Panc1 (cell line): Measurements from ENCODE around the gene HK3. TPM values are rescaled to one million over a fixed set of nuclear protein-coding genes. Genes with fewer than 3 reads are reported as not detected.

Experiments used
- ATAC-seq: fragments of 200-7000 bp; cut with Tn5 transposase; 2 replicates; pipeline ENCODE4 v1.9.1; 2020; ENCODE audit warnings: mild to moderate bottlenecking, moderate library complexity
- BruUV-seq: library from RNA; stranded (reverse); fragments of 400-500 nt; replicated peaks from 2 replicates; lab custom pipeline; 2021; lab: Mats Ljungman, UMichigan
- CTCF ChIA-PET: fragments of 300-600 bp; sonication (Branson Sonifier 250); formaldehyde crosslinking; loops from one replicate; lab custom pipeline; 2022; ENCODE audit warnings: antibody characterized with exemption; lab: Charles Lee
- POLR2A ChIA-PET: fragments of 300-600 bp; sonication (Branson Sonifier 250); formaldehyde crosslinking; loops from one replicate; lab custom pipeline; 2022; ENCODE audit warnings: antibody characterized with exemption; lab: Charles Lee
- DNase-seq: peaks from one replicate; pipeline ENCODE4 v3.0.0-alpha.2; 2010; ENCODE audit warnings: low read depth, low spot score
- H3K27ac ChIP-seq: 2 replicates; pipeline ENCODE4 v1.5.1; 2011; ENCODE audit warnings: mild to moderate bottlenecking, low read length, inconsistent platforms
- H3K27me3 ChIP-seq: fragments of 200-500 bp; sonication (Bioruptor generic); 2 replicates; pipeline ENCODE4 v1.6.0; 2014; ENCODE audit warnings: low read length, inconsistent platforms; ENCODE audit not compliant: control insufficient read depth, insufficient read depth
- H3K36me3 ChIP-seq: fragments of 200-500 bp; sonication (Bioruptor generic); 2 replicates; pipeline ENCODE4 v1.5.1; 2014; ENCODE audit warnings: inconsistent platforms, mild to moderate bottlenecking, low read length, moderate library complexity; ENCODE audit not compliant: control insufficient read depth, insufficient read depth
- H3K4me1 ChIP-seq: 2 replicates; pipeline ENCODE4 v1.5.1; 2011; ENCODE audit warnings: inconsistent platforms, mild to moderate bottlenecking, low read length, moderate library complexity; ENCODE audit not compliant: control insufficient read depth, insufficient read depth
- H3K4me3 ChIP-seq, 2 experiments: 2 replicates each; pipeline ENCODE4 v1.5.1; 2011 to 2012; ENCODE audit warnings: low read depth in 2 of 2, low read length in 2 of 2, mild to moderate bottlenecking in 2 of 2, inconsistent platforms in 1 of 2, moderate library complexity in 1 of 2
- H3K9me3 ChIP-seq: fragments of 200-500 bp; sonication (Bioruptor generic); 2 replicates; pipeline ENCODE4 v1.5.1; 2014; ENCODE audit warnings: low read depth, mild to moderate bottlenecking, inconsistent platforms, low read length, moderate library complexity; ENCODE audit not compliant: control insufficient read depth, insufficient read depth
- CTCF ChIP-seq: fragments of 450-650 bp; IDR thresholded peaks from 2 replicates; pipeline ENCODE4 v1.5.1; 2017; ENCODE audit warnings: mild to moderate bottlenecking
- POLR2AphosphoS5 ChIP-seq: IDR thresholded peaks from 2 replicates; pipeline ENCODE4 v1.6.1; 2012; ENCODE audit warnings: mild to moderate bottlenecking, low read depth, low read length, moderate library complexity
- REST ChIP-seq, 2 experiments: IDR thresholded peaks; 2 replicates each; pipeline ENCODE4 v1.6.1; 2011 to 2012; ENCODE audit warnings: low read depth in 2 of 2, control low read depth in 1 of 2, low read length in 1 of 2, mild to moderate bottlenecking in 1 of 2, moderate library complexity in 1 of 2; ENCODE audit not compliant: insufficient read depth in 1 of 2
- SIN3A ChIP-seq: IDR thresholded peaks from 2 replicates; pipeline ENCODE4 v1.6.1; 2012; ENCODE audit warnings: low read depth, mild to moderate bottlenecking, low read length, moderate library complexity, borderline replicate concordance; ENCODE audit not compliant: insufficient read depth
- TCF7L2 ChIP-seq: IDR thresholded peaks from 2 replicates; pipeline ENCODE4 v1.6.1; 2011; ENCODE audit warnings: mild to moderate bottlenecking, low read depth, low read length, inconsistent platforms
- in situ Hi-C: cut with HindIII; loops from 2 replicates; pipeline ENCODE4 v1.10.0; 2016; ENCODE audit warnings: low sequenced_read_pairs, low pct_unique_long_range_greater_than_20kb
- intact Hi-C: fragments of 100-400 bp; cut with micrococcal nuclease; formaldehyde crosslinking; loops from one replicate; pipeline ENCODE4 v1.10.0; 2022; ENCODE audit not compliant: unreplicated experiment
- total RNA-seq: library from RNA; stranded (reverse); gene quantifications from one replicate; pipeline ENCODE4 v1.2.1, GENCODE V29; 2021; ENCODE audit not compliant: unreplicated experiment

HK3 gene
- total RNA-seq, 1 experiment from 2014 or later, result not detected

GRCh38 chr5:176862330-176862995, 36.7 kb downstream of the HK3 start:
- H3K4me3 ChIP-seq, result no peak overlapping the region
- H3K4me1 ChIP-seq, result peaks cover 3% of the 10 kb centered on the region; the same call in 1 of the 2 replicates
- POLR2A ChIA-PET, result no interaction called here
- DNase-seq (no peak), ATAC-seq (no peak)
- H3K9me3 ChIP-seq, result no peaks in the 10 kb centered on the region
- BruUV-seq, result no TSS peak
- no peaks in the 10 kb centered on the region for H3K36me3 ChIP-seq
- no peak for TF ChIP-seq CTCF
- H3K27me3 ChIP-seq, result no peaks in the 10 kb centered on the region
- H3K27ac ChIP-seq, result no peak overlapping the region
- CTCF ChIA-PET, result no interaction called here
- in situ Hi-C loops, result no loop called here
- intact Hi-C loops, result no loop called here

- no TSS peak for BruUV-seq
- ChIA-PET POLR2A (no interaction called here), CTCF (no interaction called here)
- no peaks in the 10 kb centered on the region for H3K9me3 ChIP-seq
- H3K4me1 ChIP-seq, result peaks cover 3% of the 10 kb centered on the region; the same call in 1 of the 2 replicates
- H3K36me3 ChIP-seq, result no peaks in the 10 kb centered on the region
- no peaks in the 10 kb centered on the region; the same call in 1 of the 2 replicates for H3K27me3 ChIP-seq
- in situ Hi-C loops (no loop called here), intact Hi-C loops (no loop called here)
- no peak for DNase-seq
- TF ChIP-seq TCF7L2, result no peak
- no peak for TF ChIP-seq POLR2AphosphoS5
- no peak for TF ChIP-seq REST (IDR thresholded peaks at IDR 0.05; ENCODE audit: insufficient read depth in 1 of 2, low read depth in 2 of 2, low read length in 1 of 2)
- H3K4me3 ChIP-seq, result no peak overlapping the region
- no peak overlapping the region for H3K27ac ChIP-seq
- no peak for ATAC-seq
These were observed 37.9 kb downstream of the HK3 start for GRCh38 chr5:176861276-176861675.

GRCh38 chr5:176860381-176860780, 38.8 kb downstream of the HK3 start:
- Histone ChIP-seq H3K4me3 (no peak overlapping the region), H3K9me3 (no peaks in the 10 kb centered on the region), H3K36me3 (no peaks in the 10 kb centered on the region), H3K27me3 (no peaks in the 10 kb centered on the region; the same call in 1 of the 2 replicates), H3K27ac (no peak overlapping the region), H3K4me1 (peaks cover 3% of the 10 kb centered on the region; the same call in 1 of the 2 replicates)
- ChIA-PET POLR2A (no interaction called here), CTCF (no interaction called here)
- intact Hi-C loops (no loop called here), in situ Hi-C loops (no loop called here)
- ATAC-seq, result no peak
- no TSS peak for BruUV-seq
- TF ChIP-seq SIN3A (no peak), POLR2AphosphoS5 (no peak), REST (IDR thresholded peaks at IDR 0.05; ENCODE audit: insufficient read depth in 1 of 2, low read depth in 2 of 2, low read length in 1 of 2) (no peak), CTCF (no peak), TCF7L2 (no peak)
- no peak for DNase-seq
